Stimulated activated CD8-positive, alpha-beta memory T cell treated with anti-CD3 and anti-CD28 coated beads, Interleukin-15, amount 100 ng/mL, for 1 hour (primary cell): ENCODE data around the gene TRPM8.

Source experiments
- DNase-seq: peaks from one replicate; pipeline ENCODE4 v3.0.0-alpha.2; 2020; ENCODE audit warnings: low read depth

The TRPM8 gene

GRCh38 chr2:233976087-233976486 is 58.9 kb downstream of the TRPM8 start:
- no peak for DNase-seq

DNA sequence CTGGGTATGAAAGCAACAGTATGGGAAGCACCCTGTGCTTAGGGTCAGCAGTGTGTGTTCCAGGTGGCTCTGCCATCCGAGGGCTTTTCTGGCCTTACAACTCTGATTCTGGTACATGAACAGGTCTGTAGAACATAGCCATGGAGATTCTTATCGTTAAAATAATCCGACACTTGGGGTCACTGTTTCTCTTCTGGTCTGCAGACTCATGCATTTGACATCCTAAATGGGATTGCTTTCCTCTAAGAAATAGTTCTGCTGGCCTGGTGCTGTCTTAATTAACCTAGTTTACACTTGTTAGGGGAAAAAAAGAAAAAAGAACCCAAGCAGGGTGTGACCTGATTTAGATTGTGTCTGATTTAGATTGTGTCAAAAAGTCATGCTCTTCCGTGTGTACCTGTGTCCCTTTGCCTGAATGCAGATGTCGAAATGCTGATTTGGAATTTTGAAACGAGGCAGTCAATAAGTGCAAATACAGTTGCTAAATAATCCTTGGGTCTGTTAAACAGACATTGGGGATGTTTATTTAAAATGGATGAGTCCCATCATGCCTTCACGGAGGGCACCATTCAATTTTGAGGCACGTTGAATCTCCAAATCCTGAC is 59.6 kb downstream of the TRPM8 start:
- no peak for DNase-seq

- no peak for DNase-seq
These were observed 60.2 kb downstream of the TRPM8 start for GRCh38 chr2:233977296-233977837.

DNA sequence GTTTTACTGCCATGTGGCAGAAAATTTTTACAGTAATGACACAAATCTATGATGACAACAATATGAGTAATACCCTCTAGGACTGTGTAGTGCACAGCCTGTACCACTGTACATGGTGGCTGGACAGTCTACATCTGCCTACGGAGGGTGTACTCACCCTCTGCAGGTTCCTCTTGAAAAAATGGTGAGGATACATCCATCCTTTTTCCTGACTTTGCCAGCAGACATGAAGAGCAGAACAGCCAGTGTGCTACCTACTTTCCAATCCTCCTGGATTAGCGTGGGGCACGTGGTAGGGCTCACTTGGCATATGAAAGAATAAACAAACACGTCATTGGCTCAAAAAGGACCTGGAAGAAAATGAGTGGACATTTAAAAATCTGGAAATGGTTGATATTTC is 62.6 kb downstream of the TRPM8 start:
- no peak for DNase-seq

GRCh38 chr2:233980955-233981561 is 63.9 kb downstream of the TRPM8 start:
- no peak for DNase-seq

GRCh38 chr2:233981574-233982420 is 64.6 kb downstream of the TRPM8 start:
- no peak for DNase-seq

GRCh38 chr2:233982421-233983121 is 65.4 kb downstream of the TRPM8 start:
- DNase-seq, result no peak

DNA sequence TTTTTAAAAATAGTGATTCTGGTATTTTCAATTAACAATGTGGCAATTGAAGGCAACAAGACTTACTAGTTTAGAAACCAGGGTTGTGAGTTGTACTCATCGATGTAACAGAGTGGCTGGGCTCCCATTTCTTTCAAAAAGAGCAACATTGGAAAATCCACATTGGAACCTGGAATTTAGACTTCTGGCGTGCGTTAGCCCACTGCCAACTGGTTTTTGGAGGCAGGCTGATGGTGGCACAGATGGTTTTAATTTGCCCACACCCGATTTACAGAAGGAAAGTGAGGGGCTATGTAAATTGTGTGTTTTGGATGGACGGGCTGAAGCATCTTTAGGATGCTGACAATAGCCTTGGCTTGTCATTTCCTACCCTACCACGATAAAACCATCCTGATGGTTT is 66.3 kb downstream of the TRPM8 start:
- no peak for DNase-seq

DNA sequence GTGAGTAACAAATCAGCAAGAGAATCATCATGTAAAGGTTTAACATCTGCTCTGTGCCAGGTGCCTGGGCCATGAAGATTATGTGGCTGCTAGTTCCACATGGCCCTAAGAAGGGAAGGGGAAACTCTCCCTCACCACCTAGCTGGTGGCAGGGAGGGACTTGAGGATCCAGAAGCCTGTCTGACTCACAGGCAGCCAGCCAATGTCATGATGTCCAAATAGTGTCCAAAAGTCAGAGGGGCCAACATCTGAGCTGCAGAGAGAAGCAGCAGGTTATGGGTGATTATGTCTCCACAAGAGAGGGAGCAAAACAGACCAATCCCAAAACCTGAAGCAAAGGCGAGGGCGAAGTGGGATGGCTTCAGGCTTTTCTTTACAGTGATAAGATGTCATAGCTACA is 71.4 kb downstream of the TRPM8 start:
- no peak for DNase-seq

DNA sequence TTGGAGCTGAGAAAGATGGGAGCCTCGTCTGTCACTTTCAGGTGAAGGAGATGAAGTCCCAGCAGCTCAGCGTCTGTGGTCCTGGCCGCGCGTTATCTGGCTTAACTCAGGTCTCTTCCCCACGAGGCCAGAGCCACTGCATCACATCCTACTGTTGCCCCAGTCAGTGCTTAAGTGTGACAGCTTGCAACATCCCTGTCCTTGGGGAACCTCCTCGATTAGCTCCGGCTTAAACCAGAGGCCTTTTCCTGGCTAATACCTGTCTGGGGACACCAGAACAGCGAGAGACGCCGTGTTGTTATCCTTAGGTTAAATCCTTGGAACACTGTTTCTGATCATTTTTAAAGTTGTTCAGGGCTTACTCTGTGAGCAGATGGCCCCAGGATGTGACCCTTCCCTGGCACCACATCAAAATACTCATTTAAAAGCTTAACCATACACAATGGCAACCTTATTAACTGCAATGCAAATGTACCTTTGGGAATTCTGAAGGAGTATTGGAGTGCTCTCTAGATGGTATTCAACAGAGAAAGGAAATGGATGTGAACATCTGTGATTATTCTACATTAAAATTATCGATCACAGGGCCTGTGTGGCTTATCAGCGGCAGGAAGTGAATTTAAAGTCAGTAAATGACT is 72.2 kb downstream of the TRPM8 start:
- no peak for DNase-seq

DNA sequence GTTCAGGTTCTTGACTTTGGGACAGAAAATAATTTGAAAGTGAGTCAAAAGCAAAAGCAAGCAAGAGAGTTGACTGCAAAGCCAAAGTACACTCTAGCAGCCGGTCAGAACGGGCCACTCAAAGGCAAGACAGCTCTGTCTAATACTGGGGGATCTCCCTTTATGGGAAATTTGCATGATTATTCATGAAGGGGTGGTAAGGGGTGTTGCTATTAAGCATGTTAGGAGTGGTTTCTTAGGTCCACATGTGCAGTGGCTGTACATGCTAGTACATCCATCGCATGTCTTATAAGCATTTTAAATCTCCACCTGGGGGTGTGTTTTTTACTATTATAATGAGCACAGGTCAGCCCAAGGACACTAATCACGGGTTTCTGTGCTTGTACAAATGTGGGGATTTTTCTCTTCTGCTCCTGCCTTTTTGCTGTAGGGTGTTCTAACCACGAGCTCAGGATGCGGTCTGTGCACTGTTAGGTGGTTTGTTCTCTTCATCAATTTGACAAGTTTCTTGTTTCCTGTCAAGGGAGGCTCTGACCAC is 73.2 kb downstream of the TRPM8 start:
- DNase-seq, result peak; percentile 11

DNA sequence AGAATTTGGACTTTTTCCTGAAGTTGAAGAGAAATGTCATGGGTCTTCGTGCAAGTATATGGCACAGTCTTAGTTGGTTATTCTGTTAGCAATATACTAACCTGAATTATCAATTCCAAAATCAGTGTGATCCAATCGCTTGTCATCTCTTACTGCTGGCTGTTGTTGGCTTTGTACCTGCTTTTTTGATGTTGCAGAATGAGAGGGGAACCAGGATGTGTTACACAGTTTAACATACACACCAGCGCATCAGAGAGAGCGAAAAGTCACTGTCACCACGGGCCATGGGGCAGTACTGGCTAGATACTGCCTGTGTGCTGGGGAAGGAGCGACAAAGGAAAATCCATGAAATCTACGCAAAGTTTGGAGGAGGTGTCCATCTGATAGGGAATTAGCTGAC is 74.0 kb downstream of the TRPM8 start:
- no peak for DNase-seq

DNA sequence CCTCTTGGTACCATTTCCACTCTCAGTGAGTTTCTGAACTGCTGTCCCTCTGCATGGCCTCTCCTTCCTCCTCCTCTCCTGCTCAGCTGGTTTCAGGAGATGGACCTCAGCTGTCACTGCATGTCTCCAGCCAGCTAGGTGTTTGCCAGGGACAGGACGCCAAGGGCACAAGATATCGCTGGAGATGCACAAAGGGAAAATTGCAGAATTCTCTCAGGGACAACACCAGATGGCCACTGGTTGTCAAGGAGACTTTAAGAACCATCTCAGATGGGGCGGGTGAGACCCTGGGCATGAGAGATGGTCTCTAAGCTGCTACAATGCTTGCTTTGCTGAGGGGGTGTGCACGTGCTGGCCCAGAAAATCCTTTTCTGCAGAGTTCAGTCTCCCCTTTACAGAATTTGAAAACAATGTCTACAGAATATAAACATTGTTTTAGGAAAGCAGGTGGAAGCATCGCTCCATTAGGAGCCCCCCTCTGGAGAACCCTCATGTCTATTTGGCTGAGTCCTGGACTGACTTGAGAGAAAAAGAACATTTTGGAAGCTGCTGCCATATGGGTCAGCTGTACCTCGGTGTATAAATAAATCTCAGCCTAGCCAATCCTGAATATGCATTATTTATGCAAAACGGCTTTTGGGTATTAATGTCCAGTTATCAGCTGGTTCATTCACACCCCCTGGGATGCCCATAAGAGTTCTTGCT is 75.5 kb downstream of the TRPM8 start:
- DNase-seq, result no peak

DNA sequence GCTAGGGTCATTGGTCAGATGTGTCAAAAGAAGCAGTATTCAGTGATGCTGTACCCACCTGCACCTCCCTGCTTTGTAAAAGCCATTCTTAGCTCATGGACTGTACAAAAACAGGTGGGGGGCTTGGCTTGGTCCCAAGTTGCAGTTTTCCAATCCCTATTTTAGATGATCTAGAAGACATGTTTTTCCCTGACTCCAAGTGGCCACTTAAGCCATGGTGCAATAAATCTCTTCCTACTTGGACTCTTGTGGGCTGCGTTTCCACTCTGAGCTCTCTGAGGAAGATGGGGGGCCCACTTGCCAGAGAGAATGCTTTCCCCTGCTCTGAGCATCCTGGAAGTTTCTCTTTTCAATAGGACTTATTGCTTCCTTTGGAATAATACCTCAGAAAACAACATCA is 76.3 kb downstream of the TRPM8 start:
- no peak for DNase-seq

DNA sequence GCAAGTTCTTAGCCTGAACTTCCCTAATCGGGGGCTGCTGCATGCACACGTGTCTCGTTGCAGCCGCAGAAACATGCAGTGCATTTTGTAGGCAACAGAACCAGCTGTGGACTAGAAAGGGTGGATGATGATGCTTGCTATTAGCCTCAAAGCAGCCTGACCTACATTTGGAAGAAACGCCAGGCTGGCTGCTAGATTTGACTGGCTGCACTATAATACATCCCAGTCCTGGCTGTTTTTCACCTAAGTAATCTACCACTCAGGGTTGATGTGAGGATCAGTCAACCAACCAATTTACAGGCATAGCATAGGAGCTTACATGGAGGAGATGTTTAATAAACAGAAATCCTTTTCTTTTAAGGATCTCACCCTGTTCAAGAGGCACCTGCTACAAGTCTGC is 77.0 kb downstream of the TRPM8 start:
- no peak for DNase-seq

GRCh38 chr2:233996000-233996399 is 78.8 kb downstream of the TRPM8 start:
- no peak for DNase-seq

GRCh38 chr2:233996461-233996860 is 79.3 kb downstream of the TRPM8 start:
- no peak for DNase-seq

DNA sequence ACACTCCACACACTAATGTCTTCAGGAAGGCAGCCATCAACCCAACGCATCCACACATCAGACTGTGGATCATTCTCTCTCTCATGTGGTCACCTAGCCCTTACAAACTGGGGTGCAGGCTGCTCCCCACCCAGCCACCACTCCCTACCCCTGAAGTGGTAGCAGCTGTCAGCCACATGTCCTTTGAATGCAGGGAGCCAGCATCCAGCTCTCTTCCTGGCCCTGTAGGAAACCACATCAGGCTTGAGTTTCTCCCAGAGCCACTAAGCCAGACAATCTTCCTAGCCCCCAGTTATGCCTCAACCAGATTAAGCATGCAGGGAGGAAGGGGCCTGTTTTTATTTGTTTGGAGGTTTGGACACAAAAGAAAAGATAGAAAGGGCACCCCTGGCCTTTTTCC is 80.5 kb downstream of the TRPM8 start:
- no peak for DNase-seq

GRCh38 chr2:233999182-233999581 is 82.0 kb downstream of the TRPM8 start:
- DNase-seq, result no peak

GRCh38 chr2:234001380-234002160 is 84.4 kb downstream of the TRPM8 start:
- DNase-seq, result no peak
